SK-N-MC (cell line): ENCODE measurements around the gene IFT80.

Source experiments
- DNase-seq: peaks from one replicate; pipeline ENCODE4 v3.0.0-alpha.2; 2011; ENCODE audit warnings: low read depth, low spot score
- H3K27ac ChIP-seq: fragments of 200-600 bp; sonication (generic); 2 replicates; pipeline ENCODE4 v1.5.1; 2016; ENCODE audit warnings: mixed run types
- H3K36me3 ChIP-seq: fragments of 200-600 bp; sonication (generic); 2 replicates; pipeline ENCODE4 v1.6.1; 2017; ENCODE audit warnings: antibody characterized with exemption, low read length, mixed read lengths; ENCODE audit not compliant: insufficient read depth
- H3K4me3 ChIP-seq: fragments of 200-600 bp; sonication (generic); 2 replicates; pipeline ENCODE4 v1.5.1; 2016
- H3K9ac ChIP-seq: fragments of 200-600 bp; sonication (generic); 2 replicates; pipeline ENCODE4 v1.8.0; 2017; ENCODE audit warnings: mixed run types, mixed read lengths; ENCODE audit not compliant: insufficient read length
- H3K9me3 ChIP-seq: fragments of 200-600 bp; sonication (generic); 2 replicates; pipeline ENCODE4 v1.6.1; 2017; ENCODE audit warnings: low read depth, mild to moderate bottlenecking, antibody characterized with exemption, low read length, moderate library complexity, mixed read lengths
- EZH2 ChIP-seq: fragments of 200-600 bp; sonication (generic); IDR thresholded peaks from one replicate; pipeline ENCODE4 v1.6.1; 2017; ENCODE audit warnings: antibody characterized with exemption
- FOXP2 ChIP-seq: optimal IDR thresholded peaks from 2 replicates; pipeline ENCODE3; 2011; ENCODE audit warnings: mild to moderate bottlenecking, moderate library complexity; ENCODE audit not compliant: insufficient read depth; ENCODE audit errors: extremely low read length, control extremely low read depth
- POLR2AphosphoS5 ChIP-seq: IDR thresholded peaks from 2 replicates; pipeline ENCODE4 v1.6.1; 2012; ENCODE audit warnings: mild to moderate bottlenecking, low read depth, low read length, borderline replicate concordance

Gene IFT80

DNA sequence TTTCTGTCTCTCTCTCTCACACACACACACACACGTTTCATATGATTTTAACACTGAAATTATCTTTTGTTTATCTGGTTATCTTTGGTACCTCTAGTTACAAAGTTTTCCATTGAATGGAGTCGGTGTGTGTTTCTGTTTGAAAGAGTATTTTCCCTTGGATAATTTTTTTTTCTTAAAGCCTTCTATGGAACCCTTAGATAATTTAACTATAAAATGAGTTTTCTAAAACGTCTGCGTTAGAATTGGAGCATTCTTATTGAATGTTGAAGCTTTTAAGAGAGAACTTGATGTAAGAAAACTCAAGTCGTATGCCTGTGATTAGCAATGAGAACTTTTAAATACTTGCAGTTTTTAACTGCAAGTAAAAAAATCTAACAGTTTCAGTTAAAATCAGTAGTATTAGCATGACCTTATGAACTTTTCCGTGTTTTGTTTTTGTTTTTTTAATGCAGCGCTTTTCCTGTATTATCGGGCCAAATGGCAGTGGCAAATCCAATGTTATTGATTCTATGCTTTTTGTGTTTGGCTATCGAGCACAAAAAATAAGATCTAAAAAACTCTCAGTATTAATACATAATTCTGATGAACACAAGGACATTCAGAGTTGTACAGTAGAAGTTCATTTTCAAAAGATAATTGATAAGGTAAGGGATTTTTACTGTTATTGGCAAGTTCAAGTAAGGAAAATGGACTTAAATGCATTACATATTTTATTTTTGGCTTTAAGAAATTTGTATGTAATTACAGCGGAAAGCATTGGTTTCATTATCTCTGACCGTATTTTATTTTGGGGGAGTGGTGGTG, 3.4 kb upstream of the IFT80 start:
- Histone ChIP-seq H3K4me3 (peak overlapping the region; percentile 98), H3K9ac (peak overlapping the region; percentile 100), H3K27ac (peak overlapping the region; percentile 53)

DNA sequence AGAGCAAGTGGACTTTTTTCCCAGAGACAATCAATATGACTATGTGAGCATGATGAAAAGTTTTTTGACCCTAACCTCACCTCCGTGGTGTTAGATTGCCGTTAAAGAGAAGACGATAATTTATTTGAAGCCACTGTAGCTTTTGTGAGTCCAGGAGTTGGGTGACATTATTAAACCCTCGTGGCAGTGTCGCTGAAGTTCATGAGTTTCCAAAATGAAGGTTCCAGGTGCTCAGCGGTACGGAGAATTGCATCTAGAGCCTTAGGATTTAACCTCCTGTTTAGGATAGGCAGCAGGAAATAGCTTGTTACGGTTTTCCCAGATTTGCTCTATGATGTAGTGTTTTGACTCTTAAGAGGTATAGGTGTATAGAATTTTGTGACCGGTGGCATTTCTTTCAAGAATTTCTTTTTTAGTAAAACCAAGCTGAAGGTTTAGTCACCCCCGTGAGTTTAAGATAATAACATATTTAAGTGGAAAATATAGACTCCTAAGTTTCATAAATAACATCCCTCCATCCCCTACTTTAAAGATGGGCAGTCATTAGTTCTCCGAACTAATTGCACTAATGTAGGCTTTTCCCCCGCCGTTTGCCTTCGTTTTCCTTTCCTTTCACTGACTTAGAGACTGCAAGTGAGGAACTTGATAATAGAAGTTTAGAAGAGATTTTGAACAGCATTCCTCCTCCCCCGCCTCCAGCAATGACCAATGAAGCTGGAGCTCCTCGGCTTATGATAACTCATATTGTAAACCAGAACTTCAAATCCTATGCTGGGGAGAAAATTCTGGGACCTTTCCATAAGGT, 2.5 kb upstream of the IFT80 start:
- H3K27ac ChIP-seq: peak overlapping the region; percentile 53; the same call in 1 of the 2 replicates
- no peak for DNase-seq
- no peaks in the 10 kb centered on the region for H3K9me3 ChIP-seq
- peak overlapping the region; percentile 98 for H3K4me3 ChIP-seq
- TF ChIP-seq EZH2: no peak
- no peak for TF ChIP-seq POLR2AphosphoS5
- TF ChIP-seq FOXP2: no peak
- H3K9ac ChIP-seq: peak overlapping the region; percentile 100
- H3K36me3 ChIP-seq: peaks cover 59% of the 10 kb centered on the region

More for the DNA sequence above, 3.4 kb upstream of the IFT80 start:
- DNase-seq: no peak
- no peak for TF ChIP-seq POLR2AphosphoS5
- TF ChIP-seq EZH2: no peak
- no peak for TF ChIP-seq FOXP2
- no peaks in the 10 kb centered on the region for H3K9me3 ChIP-seq
- peaks cover 67% of the 10 kb centered on the region for H3K36me3 ChIP-seq

DNA sequence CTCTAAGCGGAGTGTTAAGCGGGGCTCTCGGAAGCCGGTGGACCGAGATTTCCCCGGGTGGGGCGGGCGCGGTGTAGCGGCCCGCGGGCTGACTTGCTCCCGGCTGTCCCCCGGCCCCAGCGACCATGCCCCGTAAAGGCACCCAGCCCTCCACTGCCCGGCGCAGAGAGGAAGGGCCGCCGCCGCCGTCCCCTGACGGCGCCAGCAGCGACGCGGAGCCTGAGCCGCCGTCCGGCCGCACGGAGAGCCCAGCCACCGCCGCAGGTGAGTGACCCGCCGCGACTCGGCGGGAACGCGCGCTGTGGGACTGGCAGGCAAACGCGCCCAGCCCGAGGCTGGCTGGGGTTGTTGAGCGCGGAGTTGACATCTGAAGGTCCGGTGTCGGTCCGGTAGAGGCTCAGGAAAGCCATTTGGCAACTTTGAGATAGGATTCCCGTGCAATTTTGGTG, 1.7 kb upstream of the IFT80 start:
- peak overlapping the region; percentile 100 for H3K9ac ChIP-seq
- no peak for TF ChIP-seq FOXP2
- no peak for TF ChIP-seq POLR2AphosphoS5
- no peak for TF ChIP-seq EZH2
- peaks cover 52% of the 10 kb centered on the region for H3K36me3 ChIP-seq
- no peaks in the 10 kb centered on the region for H3K9me3 ChIP-seq
- H3K4me3 ChIP-seq: peak overlapping the region; percentile 98
- DNase-seq: no peak
- peak overlapping the region; percentile 97 for H3K27ac ChIP-seq

DNA sequence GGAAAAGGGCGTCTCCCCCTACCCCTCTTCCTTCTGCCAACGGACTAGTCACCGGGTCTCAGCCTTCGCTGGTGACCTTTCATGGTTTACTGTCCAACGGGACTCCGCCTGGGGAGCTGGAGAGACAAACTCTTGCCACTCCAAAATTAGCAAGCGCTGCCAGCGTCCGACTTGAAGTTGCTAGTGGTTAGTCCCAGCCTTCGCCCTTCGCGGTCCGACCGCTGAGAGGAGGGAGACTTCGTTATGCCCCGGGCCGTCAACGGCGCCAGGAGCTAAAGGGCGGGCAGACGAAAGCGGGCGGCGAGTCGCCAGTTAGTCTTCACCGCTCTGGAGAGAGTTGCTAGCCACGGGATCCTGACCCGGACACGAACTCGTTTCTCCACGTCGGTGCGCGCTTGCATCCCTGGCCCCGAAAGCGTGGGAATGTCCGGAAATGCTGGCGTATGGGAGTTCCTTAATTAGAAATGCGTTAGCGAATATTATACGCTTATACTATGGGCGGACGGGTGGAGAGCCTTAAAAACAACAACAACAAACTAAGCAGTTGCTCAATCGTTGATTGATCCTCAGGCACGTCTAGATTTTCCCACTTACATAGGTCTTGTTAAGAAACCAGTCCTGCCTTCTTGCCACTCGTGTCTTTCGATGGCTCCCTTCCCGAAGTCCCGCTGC, 1.1 kb upstream of the IFT80 start:
- no peak for DNase-seq
- H3K9me3 ChIP-seq: no peaks in the 10 kb centered on the region
- peak overlapping the region; percentile 97 for H3K27ac ChIP-seq
- peak overlapping the region; percentile 98 for H3K4me3 ChIP-seq
- H3K36me3 ChIP-seq: peaks cover 46% of the 10 kb centered on the region
- no peak for TF ChIP-seq FOXP2
- peak; percentile 3; the same call in 1 of the 2 replicates for TF ChIP-seq POLR2AphosphoS5
- H3K9ac ChIP-seq: peak overlapping the region; percentile 100

DNA sequence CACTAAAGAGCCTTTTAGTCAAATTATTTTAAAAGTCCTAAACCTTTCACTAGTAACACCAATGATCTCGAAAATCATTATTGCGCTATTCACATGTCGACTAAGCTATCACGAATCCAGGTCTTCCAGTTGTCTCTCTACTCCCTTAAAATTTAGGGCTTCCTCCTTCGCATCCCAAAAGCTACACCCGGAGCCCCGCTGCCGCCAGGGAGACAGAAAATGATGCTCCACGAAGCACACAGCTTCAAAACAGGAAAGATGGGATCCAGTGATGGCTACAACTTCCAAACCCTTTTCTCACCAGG, 253 bp downstream of the IFT80 start:
- peaks cover 32% of the 10 kb centered on the region for H3K36me3 ChIP-seq
- H3K27ac ChIP-seq: no peak overlapping the region
- TF ChIP-seq FOXP2 (no peak), EZH2 (no peak), POLR2AphosphoS5 (no peak)
- H3K9me3 ChIP-seq: no peaks in the 10 kb centered on the region
- peak overlapping the region; percentile 100 for H3K9ac ChIP-seq
- H3K4me3 ChIP-seq: peak overlapping the region; percentile 98
- no peak for DNase-seq

DNA sequence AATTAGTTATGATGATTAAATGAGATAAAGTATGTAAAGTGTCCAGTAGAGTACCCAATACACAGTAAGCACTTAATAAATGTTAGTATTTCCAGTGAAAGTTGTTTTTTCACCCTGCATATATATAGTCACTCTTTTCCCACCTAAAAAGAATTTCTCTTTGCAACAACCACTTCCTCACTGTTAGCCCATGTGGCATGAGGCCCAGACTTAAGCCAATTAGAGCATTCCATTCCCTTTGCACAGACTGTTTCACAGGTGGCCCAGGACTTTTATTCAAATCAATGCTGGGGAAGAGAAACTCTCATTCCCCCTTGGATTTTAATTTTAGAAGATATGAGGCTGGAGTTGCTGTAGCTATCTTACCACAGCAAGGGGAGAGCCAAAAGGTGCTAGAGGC, 3.7 kb downstream of the IFT80 start:
- Histone ChIP-seq H3K9ac (peak overlapping the region; percentile 32), H3K27ac (peak overlapping the region; percentile 7; the same call in 1 of the 2 replicates), H3K4me3 (no peak overlapping the region), H3K36me3 (no peaks in the 10 kb centered on the region; the same call in 1 of the 2 replicates), H3K9me3 (no peaks in the 10 kb centered on the region)
- TF ChIP-seq FOXP2: no peak
- TF ChIP-seq POLR2AphosphoS5: no peak
- TF ChIP-seq EZH2: no peak
- no peak for DNase-seq

DNA sequence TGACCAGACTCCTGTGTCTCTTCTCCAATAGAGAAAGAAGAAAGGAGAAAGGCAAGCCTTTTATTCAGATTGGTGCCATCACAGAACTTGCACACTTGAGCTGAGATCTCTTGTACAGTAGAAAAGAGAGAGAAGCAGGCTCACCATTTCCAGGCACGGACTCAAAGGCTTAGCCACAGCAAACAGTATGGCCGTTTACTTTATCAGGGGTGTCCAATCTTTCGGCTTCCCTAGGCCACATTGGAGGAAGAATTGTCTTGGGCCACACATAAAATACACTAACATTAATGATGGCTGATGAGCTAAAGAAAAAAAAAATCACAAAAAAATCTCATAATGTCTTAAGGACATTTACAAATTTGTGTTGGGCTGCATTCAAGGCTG, 5.0 kb downstream of the IFT80 start:
- H3K36me3 ChIP-seq: no peaks in the 10 kb centered on the region
- H3K27ac ChIP-seq: no peak overlapping the region
- no peak for TF ChIP-seq EZH2
- TF ChIP-seq FOXP2: no peak
- no peak for TF ChIP-seq POLR2AphosphoS5
- no peaks in the 10 kb centered on the region for H3K9me3 ChIP-seq
- no peak for DNase-seq
- no peak overlapping the region for H3K9ac ChIP-seq
- no peak overlapping the region for H3K4me3 ChIP-seq
